ENCODE results near the gene REX1BD.
A peak's percentile ranks its signal among the peaks of the same experiment; 100 is the strongest.

DNA sequence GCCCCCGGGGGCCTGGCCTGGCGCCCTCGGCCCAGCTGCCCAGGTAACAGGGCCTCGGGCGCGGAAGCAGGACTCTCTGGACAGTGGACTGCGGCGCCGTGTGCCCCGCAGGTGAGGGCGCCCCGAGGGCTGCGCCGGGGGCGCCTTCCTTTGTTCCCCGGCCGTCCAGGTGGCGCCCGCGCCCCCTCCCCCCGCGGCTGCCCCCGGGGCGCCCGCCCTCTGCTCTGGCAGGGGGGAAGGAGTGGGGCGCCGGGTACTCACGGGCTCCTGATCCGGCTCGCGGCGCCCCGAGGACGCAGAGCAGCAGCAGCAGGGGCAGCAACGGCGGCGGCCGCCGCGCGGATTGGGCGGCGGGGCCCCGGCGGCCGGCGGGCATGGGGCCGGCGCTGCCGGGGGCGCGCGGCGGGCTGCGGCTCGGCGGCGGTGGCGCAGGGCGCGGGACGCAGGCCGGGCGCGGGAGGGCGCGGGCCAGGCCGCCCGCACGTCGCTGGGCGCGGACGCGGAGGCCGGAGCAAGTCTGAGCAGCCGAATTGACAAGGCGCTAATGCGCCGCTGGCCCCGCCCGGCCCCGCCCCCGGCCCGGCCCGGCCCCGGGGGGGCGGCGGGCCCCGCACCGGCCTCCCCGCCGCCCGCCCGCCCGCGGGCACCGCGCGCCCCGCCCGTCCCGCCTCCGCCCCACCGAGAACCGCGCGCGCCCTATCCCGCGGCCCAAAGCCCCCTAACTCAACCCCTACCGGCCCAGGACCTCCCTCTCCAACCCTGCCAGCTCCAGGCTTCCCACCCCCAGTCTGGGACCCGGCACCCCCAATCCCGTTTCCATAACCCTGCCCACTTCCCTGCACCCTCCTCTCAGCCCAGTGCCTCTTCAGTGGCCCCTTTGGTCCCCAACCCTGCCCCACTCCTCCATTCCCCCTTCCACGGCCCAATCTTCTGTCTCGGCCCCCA lies 18.0 kb downstream of the REX1BD start, which contains the start of gene CRLF1:
- TF ChIP-seq CTCF (conservative IDR thresholded peaks at IDR 0.05) (no peak), EZH2 (IDR thresholded peaks at IDR 0.05; ENCODE audit: low read depth) (peak; percentile 89; the same call in 1 of the 2 replicates)
